ENCODE results near the gene MGA. TPM values are rescaled to one million over a fixed set of nuclear protein-coding genes. Genes with fewer than 3 reads are reported as not detected.

Gene MGA
- polyA plus RNA-seq, 2 of the 4 experiments (the other 2 are of a cell fraction) = 4.5 to 13.8 TPM

- TF ChIP-seq GATA3 (IDR thresholded peaks at IDR 0.05; ENCODE audit: borderline replicate concordance) = no peak
These were observed 96.0 kb downstream of the MGA start (continued) for GRCh38 chr15:41756198-41756597.

GRCh38 chr15:41772720-41773331 lies 112.6 kb downstream of the MGA start:
- peaks cover 22% of the 10 kb centered on the region; the same call in 2 of the 3 replicates for H3K4me1 ChIP-seq
- FAIRE-seq (no peak), ATAC-seq (peak; percentile 45 to 50; a peak in 4 of 6 replicates), DNase-seq (ENCODE audit: low read depth in 1 of 2, low spot score in 1 of 2) (peak; percentile 53 to 71)
- TF ChIP-seq HES2 (IDR thresholded peaks at IDR 0.05) = no peak
- TF ChIP-seq RAD21 (conservative IDR thresholded peaks at IDR 0.05 in 1 of 2, IDR thresholded peaks at IDR 0.05 in 1 of 2) = peak; percentile 49 to 70; a peak in 4 of 5 replicates
- peak; percentile 56 for TF ChIP-seq SMC3 (IDR thresholded peaks at IDR 0.05)
- TF ChIP-seq CTCF (IDR thresholded peaks at IDR 0.05) = peak; percentile 55
- no peak overlapping the region for H3K4me3 ChIP-seq
- POLR2A ChIA-PET = no interaction called here
- 64% methylated on average over 8 of the region's 8 CpGs for WGBS (ENCODE audit: missing lambda C conversion rate)
- no peak overlapping the region for H3K27ac ChIP-seq
- CTCF ChIA-PET = interaction anchor here (0.7 to 8.0 kb wide), 17 partner anchors 9 to 294 kb away, joined by 3 to 103 read pairs (median 4); no protein-coding TSS in a partner anchor
- no peak overlapping the region for H3K4me2 ChIP-seq
- H3K9me3 ChIP-seq = no peaks in the 10 kb centered on the region

GRCh38 chr15:41773332-41773728 lies 113.1 kb downstream of the MGA start:
- no peak for ATAC-seq
- 80% methylated on average over 5 of the region's 5 CpGs for WGBS (ENCODE audit: missing lambda C conversion rate)
- peaks cover 22% of the 10 kb centered on the region; the same call in 2 of the 3 replicates for H3K4me1 ChIP-seq
- no peak for TF ChIP-seq PHF8 (IDR thresholded peaks at IDR 0.05; ENCODE audit: borderline replicate concordance, low read depth)
- ChIA-PET POLR2A (no interaction called here), CTCF (interaction anchor here (0.7 to 8.0 kb wide), 21 partner anchors 10 to 308 kb away, joined by 3 to 103 read pairs (median 4); no protein-coding TSS in a partner anchor)
- no peak overlapping the region for H3K4me3 ChIP-seq
- H3K4me2 ChIP-seq = peak overlapping the region; percentile 91
- no peaks in the 10 kb centered on the region for H3K9me3 ChIP-seq
- peak overlapping the region in 1 of 2 experiments; percentile 96; a peak in 4 of 6 replicates for H3K27ac ChIP-seq
- no peak for DNase-seq (ENCODE audit: low read depth in 1 of 2, low spot score in 1 of 2)
- FAIRE-seq = no peak

- Histone ChIP-seq H3K4me3 (peak overlapping the region; percentile 76), H3K4me2 (peak overlapping the region; percentile 91), H3K9me3 (no peaks in the 10 kb centered on the region), H3K27ac (peak overlapping the region; percentile 81 to 96), H3K4me1 (peaks cover 22% of the 10 kb centered on the region; the same call in 2 of the 3 replicates)
- FAIRE-seq (no peak), ATAC-seq (0 out of 6 replicates have a peak, but pooled peaks of 1 of the 2 experiments have one; percentile 2), DNase-seq (ENCODE audit: low read depth in 1 of 2, low spot score in 1 of 2) (no peak)
- CTCF ChIA-PET = interaction anchor here (0.7 to 8.0 kb wide), 14 partner anchors 9 to 308 kb away, joined by 3 to 103 read pairs (median 6); no protein-coding TSS in a partner anchor
- WGBS (ENCODE audit: missing lambda C conversion rate) = 44% methylated on average over 7 of the region's 7 CpGs
- TF ChIP-seq RFX5 (IDR thresholded peaks at IDR 0.05) = no peak
- TF ChIP-seq USF2 (IDR thresholded peaks at IDR 0.05) = no peak
- TF ChIP-seq JUNB (IDR thresholded peaks at IDR 0.05) = no peak
- TF ChIP-seq ZSCAN20 (CRISPR knock-in tag; IDR thresholded peaks at IDR 0.05) = no peak
- no peak for TF ChIP-seq SMC3 (IDR thresholded peaks at IDR 0.05)
- TF ChIP-seq MAFK (IDR thresholded peaks at IDR 0.05; ENCODE audit: partially characterized antibody) = no peak
- no peak for TF ChIP-seq HEYL (CRISPR knock-in tag; IDR thresholded peaks at IDR 0.05)
- no peak for TF ChIP-seq FOSB (CRISPR knock-in tag; IDR thresholded peaks at IDR 0.05)
- no peak for TF ChIP-seq ESRRA (IDR thresholded peaks at IDR 0.05; ENCODE audit: borderline replicate concordance, low read length)
- no peak for TF ChIP-seq NR3C1 (IDR thresholded peaks at IDR 0.05)
- no peak for TF ChIP-seq PBX3 (IDR thresholded peaks at IDR 0.05)
- TF ChIP-seq RCOR1 (IDR thresholded peaks at IDR 0.05; ENCODE audit: low read depth, low read length) = no peak
- no peak for TF ChIP-seq HOXB5 (CRISPR knock-in tag; IDR thresholded peaks at IDR 0.05)
- no peak for TF ChIP-seq SREBF2 (IDR thresholded peaks at IDR 0.05)
- no peak for TF ChIP-seq NPAS2 (CRISPR knock-in tag; IDR thresholded peaks at IDR 0.05; ENCODE audit: borderline replicate concordance)
- no peak for TF ChIP-seq HDAC2 (IDR thresholded peaks at IDR 0.05)
- no peak for TF ChIP-seq CHD4 (IDR thresholded peaks at IDR 0.05; ENCODE audit: borderline replicate concordance)
- TF ChIP-seq POLR2A (IDR thresholded peaks at IDR 0.05; ENCODE audit: low read length) = no peak
- POLR2A ChIA-PET = interaction anchor here (0.6 to 1.0 kb wide), 5 partner anchors 9 to 500 kb away, joined by 3 to 5 read pairs (median 3); partner anchors contain the start of genes GANC and TMEM87A
These were observed 113.5 kb downstream of the MGA start for GRCh38 chr15:41773729-41774061.
